NCI-H1436 (cell line): Measurements from ENCODE around the gene AARS2.

Experiments
- DNase-seq: peaks from one replicate; lab custom pipeline; 2025; lab: John Stamatoyannopoulos, UW

Gene AARS2

GRCh38 chr6:44300292-44300823 lies 12.8 kb downstream of the AARS2 start:
- DNase-seq, result no peak

GRCh38 chr6:44298864-44299263 lies 14.3 kb downstream of the AARS2 start:
- no peak for DNase-seq

GRCh38 chr6:44298055-44298803 lies 14.9 kb downstream of the AARS2 start:
- no peak for DNase-seq

GRCh38 chr6:44297063-44298038 lies 15.8 kb downstream of the AARS2 start:
- peak; percentile 26 for DNase-seq

- no peak for DNase-seq
These were observed 18.0 kb downstream of the AARS2 start for GRCh38 chr6:44294832-44295791.

GRCh38 chr6:44292661-44293365 lies 20.3 kb downstream of the AARS2 start:
- DNase-seq, result no peak

GRCh38 chr6:44291841-44292240 lies 21.3 kb downstream of the AARS2 start:
- DNase-seq, result no peak

GRCh38 chr6:44289726-44290260 lies 23.4 kb downstream of the AARS2 start:
- no peak for DNase-seq

GRCh38 chr6:44286747-44287146 lies 26.4 kb downstream of the AARS2 start:
- DNase-seq, result no peak

- DNase-seq, result no peak
These were observed 26.9 kb downstream of the AARS2 start for GRCh38 chr6:44286285-44286565.

GRCh38 chr6:44285552-44286284 lies 27.4 kb downstream of the AARS2 start:
- no peak for DNase-seq

GRCh38 chr6:44284867-44285266 lies 28.3 kb downstream of the AARS2 start:
- DNase-seq, result no peak

- no peak for DNase-seq
These were observed 29.0 kb downstream of the AARS2 start for GRCh38 chr6:44284121-44284520.

GRCh38 chr6:44278774-44279697 lies 34.1 kb downstream of the AARS2 start:
- no peak for DNase-seq

- no peak for DNase-seq
These were observed 34.8 kb downstream of the AARS2 start for GRCh38 chr6:44278315-44278714.

GRCh38 chr6:44277763-44278162 lies 35.4 kb downstream of the AARS2 start:
- no peak for DNase-seq

GRCh38 chr6:44276667-44277640 lies 36.2 kb downstream of the AARS2 start:
- no peak for DNase-seq
